GM10248 (cell line): ENCODE data around the gene PHLPP1.
"Not testable (repeated sequence)": the region's sequence is repeated elsewhere in the genome, so short reads cannot be mapped to it uniquely, and the experiment has no call there.

Experiments
- CTCF ChIA-PET: fragments of 300-600 bp; sonication (Branson Sonifier 250); formaldehyde crosslinking; extraction: SDS; loops from one replicate; lab custom pipeline; 2021; ENCODE audit warnings: antibody characterized with exemption; lab: Yijun Ruan, JAX
- POLR2A ChIA-PET: fragments of 350-650 bp; sonication (Branson Sonifier 250); formaldehyde crosslinking; extraction: SDS; loops from one replicate; lab custom pipeline; 2020; ENCODE audit warnings: antibody characterized with exemption; lab: Yijun Ruan, JAX
- DNase-seq: peaks from one replicate; pipeline ENCODE4 v3.0.0; 2012; ENCODE audit errors: extremely low spot score
- TF ChIP-seq, protein P1 (sequence below): IDR thresholded peaks from 2 replicates; pipeline ENCODE4 v1.5.1; 2012; ENCODE audit warnings: mild to moderate bottlenecking, low read depth; ENCODE audit errors: extremely low read depth, missing control alignments, control extremely low read depth

PHLPP1 gene

GRCh38 chr18:62683935-62684334 lies 31.4 kb upstream of the PHLPP1 start:
- no peak for DNase-seq
- TF ChIP-seq, protein P1, sequence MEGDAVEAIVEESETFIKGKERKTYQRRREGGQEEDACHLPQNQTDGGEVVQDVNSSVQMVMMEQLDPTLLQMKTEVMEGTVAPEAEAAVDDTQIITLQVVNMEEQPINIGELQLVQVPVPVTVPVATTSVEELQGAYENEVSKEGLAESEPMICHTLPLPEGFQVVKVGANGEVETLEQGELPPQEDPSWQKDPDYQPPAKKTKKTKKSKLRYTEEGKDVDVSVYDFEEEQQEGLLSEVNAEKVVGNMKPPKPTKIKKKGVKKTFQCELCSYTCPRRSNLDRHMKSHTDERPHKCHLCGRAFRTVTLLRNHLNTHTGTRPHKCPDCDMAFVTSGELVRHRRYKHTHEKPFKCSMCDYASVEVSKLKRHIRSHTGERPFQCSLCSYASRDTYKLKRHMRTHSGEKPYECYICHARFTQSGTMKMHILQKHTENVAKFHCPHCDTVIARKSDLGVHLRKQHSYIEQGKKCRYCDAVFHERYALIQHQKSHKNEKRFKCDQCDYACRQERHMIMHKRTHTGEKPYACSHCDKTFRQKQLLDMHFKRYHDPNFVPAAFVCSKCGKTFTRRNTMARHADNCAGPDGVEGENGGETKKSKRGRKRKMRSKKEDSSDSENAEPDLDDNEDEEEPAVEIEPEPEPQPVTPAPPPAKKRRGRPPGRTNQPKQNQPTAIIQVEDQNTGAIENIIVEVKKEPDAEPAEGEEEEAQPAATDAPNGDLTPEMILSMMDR = no peak
- ChIA-PET POLR2A (no interaction called here), CTCF (interaction anchor here (1.2 kb wide), 1 partner anchor 144 kb away, joined by 3 read pairs; no protein-coding TSS in a partner anchor)

DNA sequence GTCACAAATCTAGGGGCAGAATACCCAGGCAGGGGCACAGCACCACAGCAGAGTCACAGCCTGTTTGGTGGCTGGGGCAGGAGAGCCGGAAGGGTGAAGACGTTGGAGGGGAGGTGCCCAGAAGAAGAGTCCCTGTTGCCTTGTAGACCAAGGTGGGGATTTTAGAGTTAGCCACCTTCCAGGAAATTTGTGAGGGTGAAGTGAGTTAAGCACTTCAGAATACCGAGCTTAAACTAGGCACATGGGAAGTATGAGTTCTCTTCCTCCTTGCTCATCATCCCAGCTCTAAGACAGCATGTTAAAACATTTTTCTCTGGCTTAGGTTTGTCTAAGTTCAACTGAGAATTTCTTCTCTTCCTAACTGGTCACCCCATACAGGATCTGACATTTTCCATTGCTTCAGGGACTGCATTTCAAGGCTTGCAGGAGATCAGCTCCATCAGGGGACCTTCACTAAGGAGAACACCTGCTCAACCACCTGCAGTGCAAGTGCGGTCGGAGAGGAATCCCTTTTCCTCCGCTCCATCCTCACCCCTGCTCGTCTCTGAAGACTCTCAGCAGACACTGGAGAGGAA lies 26.5 kb upstream of the PHLPP1 start:
- ChIA-PET CTCF (no interaction called here), POLR2A (no interaction called here)
- TF ChIP-seq, protein P1 = no peak
- DNase-seq = no peak

DNA sequence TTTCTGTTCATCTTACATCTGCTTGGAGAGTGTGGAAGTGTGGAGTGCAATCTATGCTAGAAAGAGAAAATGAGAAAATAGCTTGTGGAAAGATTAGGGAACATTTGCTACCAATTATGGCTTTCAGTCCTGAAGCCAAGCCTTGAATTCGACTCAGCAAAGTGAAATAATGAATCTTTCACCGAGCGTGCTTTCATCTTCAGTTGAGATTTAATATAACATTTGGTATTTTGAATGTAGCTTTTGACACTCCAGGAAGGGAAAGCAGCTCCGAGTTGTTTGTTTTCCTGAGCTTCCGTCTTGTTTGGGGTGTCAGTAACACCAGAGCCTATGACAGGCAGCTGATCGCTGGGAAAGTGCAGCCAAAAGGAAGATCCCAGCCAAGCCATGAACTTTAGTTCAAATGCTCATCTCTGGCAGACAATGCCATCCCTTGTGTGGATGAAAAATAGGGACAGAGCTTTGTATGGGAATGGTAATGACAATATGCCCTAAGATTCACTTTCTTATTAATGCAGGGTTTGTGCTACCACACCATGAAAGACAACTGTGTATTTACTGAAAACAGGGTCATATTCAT lies 25.0 kb upstream of the PHLPP1 start:
- ChIA-PET CTCF (interaction anchor here (1.0 to 1.9 kb wide), 8 partner anchors 10 to 105 kb away, joined by 3 to 5 read pairs (median 4); partner anchors contain the start of gene PHLPP1), POLR2A (no interaction called here)
- TF ChIP-seq, protein P1 = no peak
- DNase-seq = no peak

DNA sequence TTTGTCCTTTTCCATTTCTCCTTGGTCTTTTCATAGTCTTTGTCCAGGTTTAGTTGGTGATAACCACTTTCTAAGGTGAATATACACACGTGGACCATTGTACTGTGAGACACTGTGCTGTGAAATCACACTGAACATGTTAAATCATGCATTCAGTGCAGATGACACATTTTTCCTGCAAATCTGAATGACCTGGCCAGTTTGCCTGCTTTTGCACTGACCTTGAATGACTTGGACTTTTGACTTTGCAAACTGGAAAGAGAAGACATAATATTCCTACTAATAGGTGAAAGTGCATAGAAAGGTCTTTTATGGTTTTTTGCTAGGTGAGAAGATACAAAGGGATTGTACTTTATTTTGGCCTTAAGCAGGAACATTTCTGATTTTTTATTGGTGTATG lies 21.7 kb upstream of the PHLPP1 start:
- TF ChIP-seq, protein P1 = no peak
- DNase-seq = no peak
- ChIA-PET CTCF (interaction anchor here (1.1 to 1.7 kb wide), 3 partner anchors 8 to 289 kb away, joined by 3 to 4 read pairs (median 4); no protein-coding TSS in a partner anchor), POLR2A (no interaction called here)

DNA sequence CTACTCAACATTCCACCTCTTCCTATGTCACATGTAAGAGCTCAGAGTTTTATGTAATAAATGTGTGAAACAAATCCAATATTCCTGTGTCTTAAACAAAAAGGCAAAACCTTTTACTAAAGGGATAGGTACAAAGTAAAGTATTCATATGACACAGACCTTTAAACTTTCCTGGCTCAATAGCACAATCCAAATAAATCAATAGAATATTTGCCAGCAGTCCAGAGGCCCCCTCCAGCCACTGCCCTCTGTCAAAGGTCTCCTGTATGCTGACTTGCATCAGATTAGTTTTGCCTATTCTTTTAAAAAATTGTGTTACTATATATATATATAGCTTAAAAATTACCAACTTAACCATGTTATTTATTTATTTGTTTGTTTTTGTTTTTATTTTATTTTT lies 17.7 kb upstream of the PHLPP1 start:
- ChIA-PET POLR2A (no interaction called here), CTCF (interaction anchor here (1.0 to 1.7 kb wide), 5 partner anchors 17 to 285 kb away, joined by 3 to 7 read pairs (median 3); partner anchors contain the start of gene PHLPP1)
- no peak for DNase-seq
- TF ChIP-seq, protein P1 = no peak

DNA sequence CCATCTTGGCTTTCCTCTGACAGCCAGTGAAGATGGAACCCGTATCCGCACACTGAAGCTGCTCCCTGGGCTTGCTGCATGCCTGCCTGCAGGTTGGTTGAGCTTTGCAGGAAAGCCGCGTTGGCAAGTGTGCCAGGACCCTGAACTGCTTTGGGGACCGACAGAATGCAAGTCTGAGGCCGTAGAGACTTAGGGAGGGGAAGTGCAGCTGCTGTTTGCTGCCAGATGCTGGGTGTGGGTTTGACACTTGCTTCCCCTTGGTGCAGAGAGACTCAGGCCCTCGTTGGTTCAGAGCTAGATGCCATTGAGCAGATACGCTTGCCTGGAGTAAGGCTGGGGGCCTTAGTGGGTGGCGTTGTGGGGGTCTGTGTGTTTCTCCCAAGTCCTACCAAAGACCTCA lies 13.1 kb upstream of the PHLPP1 start:
- ChIA-PET POLR2A (no interaction called here), CTCF (interaction anchor here (1.4 to 2.6 kb wide), 2 partner anchors 9 to 13 kb away, joined by 3 to 14 read pairs; partner anchors contain the start of gene PHLPP1)
- TF ChIP-seq, protein P1 = no peak
- DNase-seq = no peak

GRCh38 chr18:62706879-62707278 lies 8.5 kb upstream of the PHLPP1 start:
- POLR2A ChIA-PET, DNase-seq: not testable (repeated sequence)
- CTCF ChIA-PET = interaction anchor here (0.9 to 2.2 kb wide), 3 partner anchors 8 to 280 kb away, joined by 3 to 7 read pairs (median 3); partner anchors contain the start of gene PHLPP1

DNA sequence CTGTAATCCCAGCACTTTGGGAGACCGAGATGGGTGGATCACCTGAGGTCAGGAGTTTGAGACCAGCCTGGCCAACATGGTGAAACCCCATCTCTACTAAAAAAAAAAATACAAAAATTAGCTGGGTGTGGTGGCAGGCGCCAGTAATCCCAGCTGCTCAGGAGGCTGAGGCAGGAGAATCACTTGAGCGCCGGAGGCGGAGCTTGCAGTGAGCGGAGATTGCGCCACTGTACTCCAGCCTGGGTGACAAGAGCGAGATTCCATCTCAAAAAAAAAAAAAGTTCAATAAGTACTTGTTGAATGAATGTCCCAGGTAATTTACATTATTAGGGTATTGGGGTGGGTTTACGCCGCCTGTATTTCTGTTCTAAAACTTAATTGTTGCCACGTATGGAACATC lies 5.4 kb upstream of the PHLPP1 start:
- CTCF ChIA-PET = interaction anchor here (1.2 to 2.5 kb wide), 3 partner anchors 71 to 729 kb away, joined by 5 to 8 read pairs (median 5); no protein-coding TSS in a partner anchor
- DNase-seq = not testable (repeated sequence)
- POLR2A ChIA-PET = interaction anchor here (0.7 kb wide), 1 partner anchor 197 kb away, joined by 4 read pairs; no protein-coding TSS in a partner anchor
